H1 (cell line): Measurements from ENCODE around the gene FOXN3. TPM values are rescaled to one million over a fixed set of nuclear protein-coding genes. Genes with fewer than 3 reads are reported as not detected.

Source experiments
- BRCA1 ChIP-seq: IDR thresholded peaks from 2 replicates; pipeline ENCODE4 v1.6.1; 2012; ENCODE audit warnings: low read depth, low read length, improper control_type of control experiment
- CHD2 ChIP-seq: IDR thresholded peaks from 2 replicates; pipeline ENCODE4 v1.6.1; 2012; ENCODE audit warnings: low read length, improper control_type of control experiment
- CHD7 ChIP-seq: fragments of 300-600 bp; sonication (generic); IDR thresholded peaks from 2 replicates; pipeline ENCODE4 v1.7.1; 2012; ENCODE audit warnings: low read length, moderate library complexity, mild to moderate bottlenecking, inconsistent platforms; ENCODE audit not compliant: insufficient replicate concordance
- E2F6 ChIP-seq: IDR thresholded peaks from 2 replicates; pipeline ENCODE4 v1.6.1; 2012; ENCODE audit warnings: inconsistent platforms
- HDAC2 ChIP-seq, 2 experiments: fragments of 300-600 bp in 1 of 2; sonication (generic) in 1 of 2; IDR thresholded peaks; 2 replicates each; pipeline ENCODE4 v1.6.1; 2011 to 2012; ENCODE audit warnings: low read depth in 2 of 2, low read length in 2 of 2, mild to moderate bottlenecking in 2 of 2, moderate library complexity in 2 of 2, borderline replicate concordance in 1 of 2, inconsistent platforms in 1 of 2
- JUN ChIP-seq: IDR thresholded peaks from 2 replicates; pipeline ENCODE4 v1.6.1; 2011; ENCODE audit warnings: low read depth, mild to moderate bottlenecking, improper control_type of control experiment, low read length
- KDM1A ChIP-seq: fragments of 200-600, 300-600 bp; sonication (generic); IDR thresholded peaks from 2 replicates; pipeline ENCODE4 v1.7.1; 2016; ENCODE audit warnings: mild to moderate bottlenecking, low read length, borderline replicate concordance
- RXRA ChIP-seq: IDR thresholded peaks from 2 replicates; pipeline ENCODE4 v1.6.1; 2011; ENCODE audit warnings: low read depth, mild to moderate bottlenecking, low read length, moderate library complexity; ENCODE audit not compliant: insufficient read depth
- polyA plus RNA-seq, 7 experiments: library from polyadenylated mRNA; depleted of rRNA in 3 of 7; stranded (reverse) in 5 of 7; unstranded in 2 of 7; fragments of >200 nt in 5 of 7; fragments of 200-250 nt in 2 of 7; gene quantifications; 1 replicate in 5 of 7; 2 replicates in 1 of 7; 4 replicates in 1 of 7; pipeline versions ENCODE4 v1.2.1 to v1.2.3, GENCODE V29; 2011 to 2013; ENCODE audit warnings: missing spikeins in 2 of 7, mixed read lengths in 2 of 7
- total RNA-seq: library from RNA; stranded (reverse); fragmentation: NEBNext Ultra II Directional; extraction: Animal tissue kit (Norgen Biotek cat#: 25700); gene quantifications from 2 replicates; pipeline ENCODE4 v1.2.1, GENCODE V29; 2021

FOXN3 gene
- total and polyA plus RNA-seq, 2 of the 8 experiments (the other 6 are each of a cell fraction or from before 2014, with no cell fraction given) = 52.6 to 178 TPM

- TF ChIP-seq CHD7 (peak; percentile 79), HDAC2 (IDR thresholded peaks at IDR 0.05; ENCODE audit: borderline replicate concordance in 1 of 2, low read depth in 2 of 2, low read length in 2 of 2) (no peak), BRCA1 (no peak), E2F6 (no peak), RXRA (no peak), JUN (0 out of 2 replicates have a peak, but pooled peaks have one; percentile 14), CHD2 (no peak), KDM1A (0 out of 2 replicates have a peak, but pooled peaks have one; percentile 19)
Measured at GRCh38 chr14:89296281-89296745, 120.7 kb downstream of the FOXN3 start (continued).
